PC-9 (cell line): ENCODE measurements around the gene HEATR5A.

Source experiments
- EZH2 ChIP-seq: fragments of 200-600 bp; sonication (generic); IDR thresholded peaks from 2 replicates; pipeline ENCODE4 v1.8.0; 2017; ENCODE audit warnings: antibody characterized with exemption, low read depth
- TF ChIP-seq, protein P1 (sequence below): fragments of 200-600 bp; sonication (generic); conservative IDR thresholded peaks from 2 replicates; pipeline ENCODE4 v1.6.1; 2017; ENCODE audit warnings: mixed run types, antibody characterized with exemption, mild to moderate bottlenecking, moderate library complexity

- TF ChIP-seq, protein P1, sequence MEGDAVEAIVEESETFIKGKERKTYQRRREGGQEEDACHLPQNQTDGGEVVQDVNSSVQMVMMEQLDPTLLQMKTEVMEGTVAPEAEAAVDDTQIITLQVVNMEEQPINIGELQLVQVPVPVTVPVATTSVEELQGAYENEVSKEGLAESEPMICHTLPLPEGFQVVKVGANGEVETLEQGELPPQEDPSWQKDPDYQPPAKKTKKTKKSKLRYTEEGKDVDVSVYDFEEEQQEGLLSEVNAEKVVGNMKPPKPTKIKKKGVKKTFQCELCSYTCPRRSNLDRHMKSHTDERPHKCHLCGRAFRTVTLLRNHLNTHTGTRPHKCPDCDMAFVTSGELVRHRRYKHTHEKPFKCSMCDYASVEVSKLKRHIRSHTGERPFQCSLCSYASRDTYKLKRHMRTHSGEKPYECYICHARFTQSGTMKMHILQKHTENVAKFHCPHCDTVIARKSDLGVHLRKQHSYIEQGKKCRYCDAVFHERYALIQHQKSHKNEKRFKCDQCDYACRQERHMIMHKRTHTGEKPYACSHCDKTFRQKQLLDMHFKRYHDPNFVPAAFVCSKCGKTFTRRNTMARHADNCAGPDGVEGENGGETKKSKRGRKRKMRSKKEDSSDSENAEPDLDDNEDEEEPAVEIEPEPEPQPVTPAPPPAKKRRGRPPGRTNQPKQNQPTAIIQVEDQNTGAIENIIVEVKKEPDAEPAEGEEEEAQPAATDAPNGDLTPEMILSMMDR = no peak
- no peak for TF ChIP-seq EZH2
Observed at GRCh38 chr14:31439561-31439960, 19.2 kb upstream of the HEATR5A start.
